K562 (cell line): ENCODE data around the gene UBXN11. TPM values are rescaled to one million over a fixed set of nuclear protein-coding genes. Genes with fewer than 3 reads are reported as not detected.
A peak's percentile ranks its signal among the peaks of the same experiment; 100 is the strongest.

ENCODE experiments used
- ATAC-seq: fragments of 200-7000 bp; cut with Tn5 transposase; 3 replicates; pipeline ENCODE4 v1.9.1; 2020; ENCODE audit warnings: moderate library complexity
- BruUV-seq: library from RNA; stranded (reverse); fragments of 400-500 nt; replicated peaks from 2 replicates; lab custom pipeline; 2021; lab: Mats Ljungman, UMichigan
- CTCF ChIA-PET: fragments of 300-600 bp; formaldehyde crosslinking; extraction: SDS; loops from one replicate; lab custom pipeline; 2021; ENCODE audit warnings: low intra/inter-chr PET ratio; lab: Yijun Ruan, JAX
- POLR2A ChIA-PET: fragments of 300-600, 350-650 bp; sonication (Branson Sonifier 250); formaldehyde crosslinking; extraction: SDS; loops from one replicate; lab custom pipeline; 2021; ENCODE audit warnings: antibody characterized with exemption, inconsistent platforms; lab: Yijun Ruan, JAX
- DNase-seq, 4 experiments: peaks; one replicate each; pipeline versions ENCODE4 v3.0.0 to v3.0.0-alpha.2; 2011 to 2018; ENCODE audit warnings: low spot score in 3 of 4, mixed read lengths in 3 of 4; ENCODE audit errors: extremely low read depth in 1 of 4
- FAIRE-seq: peaks from 2 replicates; lab custom pipeline; 2011; peaks lifted over from hg19 to GRCh38; lab: Jason Lieb, UNC
- H2AFZ ChIP-seq: 2 replicates; pipeline ENCODE4 v1.6.0; 2011; ENCODE audit warnings: low read depth, low read length, control low read depth, inconsistent platforms
- H3K27ac ChIP-seq: fragments of 200-600 bp; 3 replicates; pipeline ENCODE4 v1.8.0; 2011; ENCODE audit warnings: low read depth, mild to moderate bottlenecking, control low read depth, inconsistent platforms, low read length, moderate library complexity, mixed read lengths; ENCODE audit errors: extremely low read depth
- H3K27me3 ChIP-seq, 2 experiments: fragments of 300-600 bp in 1 of 2; 2 replicates in 1 of 2; 3 replicates in 1 of 2; pipeline versions ENCODE4 v1.6.0 to v1.8.0; 2011; ENCODE audit warnings: inconsistent platforms in 2 of 2, low read length in 2 of 2, mild to moderate bottlenecking in 1 of 2, mixed read lengths in 1 of 2, moderate library complexity in 1 of 2; ENCODE audit not compliant: control insufficient read depth in 2 of 2, insufficient read depth in 2 of 2
- H3K36me3 ChIP-seq: fragments of 300-600 bp; 3 replicates; pipeline ENCODE4 v1.8.0; 2011; ENCODE audit warnings: mild to moderate bottlenecking, low read length, inconsistent platforms; ENCODE audit not compliant: control insufficient read depth, insufficient read depth
- H3K4me1 ChIP-seq, 2 experiments: fragments of 200-600 bp in 1 of 2; replicated peaks in 1 of 2; 2 replicates in 1 of 2; 3 replicates in 1 of 2; pipeline versions ENCODE4 v1.5.1 to v1.8.0; 2011; ENCODE audit warnings: inconsistent platforms in 2 of 2, low read length in 2 of 2, mild to moderate bottlenecking in 1 of 2, mixed read lengths in 1 of 2, moderate library complexity in 1 of 2; ENCODE audit not compliant: control insufficient read depth in 2 of 2, insufficient read depth in 2 of 2
- H3K4me2 ChIP-seq: 2 replicates; pipeline ENCODE4 v1.6.1; 2011; ENCODE audit warnings: low read length, control low read depth, inconsistent platforms, mixed read lengths; ENCODE audit not compliant: insufficient read depth
- H3K4me3 ChIP-seq: fragments of 200-600 bp; sonication (generic), shearing (Covaris generic); 2 replicates; pipeline ENCODE4 v1.5.1; 2016; ENCODE audit warnings: control low read depth, inconsistent platforms
- H3K79me2 ChIP-seq: fragments of 200-600 bp; 3 replicates; pipeline ENCODE4 v1.8.0; 2011; ENCODE audit warnings: low read length, inconsistent platforms; ENCODE audit not compliant: control insufficient read depth, insufficient read depth
- H3K9ac ChIP-seq, 2 experiments: 2 replicates each; pipeline versions ENCODE4 v1.6.0 to v1.6.1; 2011; ENCODE audit warnings: low read depth in 2 of 2, low read length in 2 of 2, control low read depth in 1 of 2, inconsistent platforms in 1 of 2, mild to moderate bottlenecking in 1 of 2, mixed read lengths in 1 of 2; ENCODE audit not compliant: insufficient read depth in 1 of 2
- H3K9me1 ChIP-seq: one replicate; pipeline ENCODE4 v1.6.0; 2011; ENCODE audit warnings: inconsistent platforms, mild to moderate bottlenecking, low read length, moderate library complexity; ENCODE audit not compliant: control insufficient read depth, insufficient read depth
- H3K9me3 ChIP-seq: replicated peaks from 2 replicates; pipeline ENCODE4 v1.5.1; 2011; ENCODE audit warnings: low read depth, low read length, inconsistent platforms; ENCODE audit not compliant: control insufficient read depth, insufficient read depth
- H4K20me1 ChIP-seq: replicated peaks from 2 replicates; pipeline ENCODE4 v1.6.1; 2011; ENCODE audit warnings: low read length, inconsistent platforms, mixed read lengths; ENCODE audit not compliant: control insufficient read depth, insufficient read depth
- CBFB ChIP-seq: sonication (generic); formaldehyde crosslinking; IDR thresholded peaks from 2 replicates; pipeline ENCODE4 v1.4.0; 2020; ENCODE audit warnings: mild to moderate bottlenecking, missing genetic modification reagents
- CTBP1 ChIP-seq: fragments of 450-650 bp; IDR thresholded peaks from 2 replicates; pipeline ENCODE4 v1.6.1; 2016; ENCODE audit warnings: borderline replicate concordance
- EP400 ChIP-seq: fragments of 450-650 bp; IDR thresholded peaks from 2 replicates; pipeline ENCODE4 v1.6.1; 2017; ENCODE audit warnings: antibody characterized with exemption, mild to moderate bottlenecking, moderate library complexity
- HNRNPK ChIP-seq: fragments of 200-400 bp; formaldehyde crosslinking; IDR thresholded peaks from one replicate; pipeline ENCODE4 v1.6.1; 2018; ENCODE audit warnings: mild to moderate bottlenecking, low read depth, low read length; ENCODE audit not compliant: poor library complexity, severe bottlenecking
- IRF2 ChIP-seq: sonication (generic); formaldehyde crosslinking; IDR thresholded peaks from 2 replicates; pipeline ENCODE4 v1.8.1; 2022; ENCODE audit warnings: mild to moderate bottlenecking, missing genetic modification reagents
- LARP7 ChIP-seq: fragments of 450-650 bp; IDR thresholded peaks from 2 replicates; pipeline ENCODE4 v1.6.1; 2016
- NFE2 ChIP-seq: IDR thresholded peaks from 2 replicates; pipeline ENCODE4 v1.6.1; 2014; ENCODE audit warnings: antibody characterized with exemption, low read depth
- SETDB1 ChIP-seq: IDR thresholded peaks from one replicate; pipeline ENCODE4 v1.6.1; 2012; ENCODE audit warnings: low read length, control low read depth, inconsistent platforms
- ZBTB43 ChIP-seq: sonication (generic); formaldehyde crosslinking; IDR thresholded peaks from 2 replicates; pipeline ENCODE4 v1.8.0; 2023; ENCODE audit warnings: mild to moderate bottlenecking, missing genetic modification reagents
- ZC3H8 ChIP-seq: fragments of 450-650 bp; IDR thresholded peaks from 2 replicates; pipeline ENCODE4 v1.6.1; 2017
- ZFX ChIP-seq: sonication (generic); formaldehyde crosslinking; IDR thresholded peaks from 2 replicates; pipeline ENCODE4 v1.8.0; 2022; ENCODE audit warnings: mild to moderate bottlenecking, missing genetic modification reagents, moderate library complexity
- ZNF785 ChIP-seq: fragments of 250-450 bp; sonication (Bioruptor Pico); IDR thresholded peaks from 2 replicates; pipeline ENCODE4 v1.4.0; 2020; ENCODE audit warnings: mild to moderate bottlenecking
- WGBS: fragments of 100-300 bp; shearing (Covaris generic); methylation state at CpG from one replicate; pipeline ENCODE4 v1.1.6; 2016; ENCODE audit warnings: low coverage, mixed read lengths; ENCODE audit not compliant: insufficient coverage; ENCODE audit errors: missing lambda C conversion rate; 5-methylcytosine and 5-hydroxymethylcytosine counted together
- in situ Hi-C: fragments of 300-500 bp; cut with MboI; formaldehyde crosslinking; loops from 4 replicates; pipeline ENCODE4 v1.15.0; 2018; ENCODE audit warnings: inconsistent platforms, mixed read lengths
- intact Hi-C: fragments of 100-400 bp; cut with micrococcal nuclease; formaldehyde crosslinking; loops from 2 replicates; pipeline ENCODE4 v1.14.2; 2022
- polyA plus RNA-seq, 8 experiments: library from polyadenylated mRNA; depleted of rRNA in 4 of 8; stranded (reverse) in 5 of 8; unstranded in 3 of 8; fragments of >200 nt; fragmentation: Nextera tagmentation in 2 of 8; fragmentation: Illumina TruSeq in 1 of 8; extraction: Ambion mirVana in 2 of 8; extraction: Trizol in 1 of 8; gene quantifications; 2 replicates each; pipeline versions ENCODE4 v1.2.1 to v1.2.3, GENCODE V29; 2011 to 2014; ENCODE audit warnings: inconsistent platforms in 1 of 8, missing spikeins in 1 of 8
- total RNA-seq, 7 experiments: library from RNA; depleted of rRNA in 6 of 7; stranded (reverse); fragments of >200 nt in 6 of 7; fragmentation: Illumina TruSeq in 2 of 7; extraction: Trizol in 2 of 7; gene quantifications; 2 replicates each; pipeline versions ENCODE4 v1.2.1 to v1.2.3, GENCODE V29; 2011 to 2021; ENCODE audit warnings: low replicate concordance in 1 of 7
- TF ChIP-seq, protein P1 (sequence below), 3 experiments: fragments of 200-800 bp in 1 of 3; fragments of 250-450 bp in 1 of 3; fragments of 450-650 bp in 1 of 3; sonication (Bioruptor Pico) in 1 of 3; sonication (Bioruptor generic) in 1 of 3; formaldehyde crosslinking in 1 of 3; IDR thresholded peaks; 2 replicates each; pipeline versions ENCODE4 v1.6.1 to v1.8.0; 2016 to 2022; ENCODE audit warnings: mild to moderate bottlenecking in 2 of 3, missing genetic modification characterization in 2 of 3, missing compliant biosample characterization in 1 of 3, moderate library complexity in 1 of 3

The UBXN11 gene
- total and polyA plus RNA-seq, 9 of the 15 experiments (the other 6 are each of a cell fraction or from before 2014, with no cell fraction given) = 0.48 to 34.3 (median 11.3) TPM

GRCh38 chr1:26280333-26281042, 25.9 kb downstream of the UBXN11 start (continued):
- TF ChIP-seq, protein P1, sequence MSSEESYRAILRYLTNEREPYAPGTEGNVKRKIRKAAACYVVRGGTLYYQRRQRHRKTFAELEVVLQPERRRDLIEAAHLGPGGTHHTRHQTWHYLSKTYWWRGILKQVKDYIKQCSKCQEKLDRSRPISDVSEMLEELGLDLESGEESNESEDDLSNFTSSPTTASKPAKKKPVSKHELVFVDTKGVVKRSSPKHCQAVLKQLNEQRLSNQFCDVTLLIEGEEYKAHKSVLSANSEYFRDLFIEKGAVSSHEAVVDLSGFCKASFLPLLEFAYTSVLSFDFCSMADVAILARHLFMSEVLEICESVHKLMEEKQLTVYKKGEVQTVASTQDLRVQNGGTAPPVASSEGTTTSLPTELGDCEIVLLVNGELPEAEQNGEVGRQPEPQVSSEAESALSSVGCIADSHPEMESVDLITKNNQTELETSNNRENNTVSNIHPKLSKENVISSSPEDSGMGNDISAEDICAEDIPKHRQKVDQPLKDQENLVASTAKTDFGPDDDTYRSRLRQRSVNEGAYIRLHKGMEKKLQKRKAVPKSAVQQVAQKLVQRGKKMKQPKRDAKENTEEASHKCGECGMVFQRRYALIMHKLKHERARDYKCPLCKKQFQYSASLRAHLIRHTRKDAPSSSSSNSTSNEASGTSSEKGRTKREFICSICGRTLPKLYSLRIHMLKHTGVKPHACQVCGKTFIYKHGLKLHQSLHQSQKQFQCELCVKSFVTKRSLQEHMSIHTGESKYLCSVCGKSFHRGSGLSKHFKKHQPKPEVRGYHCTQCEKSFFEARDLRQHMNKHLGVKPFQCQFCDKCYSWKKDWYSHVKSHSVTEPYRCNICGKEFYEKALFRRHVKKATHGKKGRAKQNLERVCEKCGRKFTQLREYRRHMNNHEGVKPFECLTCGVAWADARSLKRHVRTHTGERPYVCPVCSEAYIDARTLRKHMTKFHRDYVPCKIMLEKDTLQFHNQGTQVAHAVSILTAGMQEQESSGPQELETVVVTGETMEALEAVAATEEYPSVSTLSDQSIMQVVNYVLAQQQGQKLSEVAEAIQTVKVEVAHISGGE (CRISPR knock-in tag; IDR thresholded peaks at IDR 0.05) = no peak

DNA sequence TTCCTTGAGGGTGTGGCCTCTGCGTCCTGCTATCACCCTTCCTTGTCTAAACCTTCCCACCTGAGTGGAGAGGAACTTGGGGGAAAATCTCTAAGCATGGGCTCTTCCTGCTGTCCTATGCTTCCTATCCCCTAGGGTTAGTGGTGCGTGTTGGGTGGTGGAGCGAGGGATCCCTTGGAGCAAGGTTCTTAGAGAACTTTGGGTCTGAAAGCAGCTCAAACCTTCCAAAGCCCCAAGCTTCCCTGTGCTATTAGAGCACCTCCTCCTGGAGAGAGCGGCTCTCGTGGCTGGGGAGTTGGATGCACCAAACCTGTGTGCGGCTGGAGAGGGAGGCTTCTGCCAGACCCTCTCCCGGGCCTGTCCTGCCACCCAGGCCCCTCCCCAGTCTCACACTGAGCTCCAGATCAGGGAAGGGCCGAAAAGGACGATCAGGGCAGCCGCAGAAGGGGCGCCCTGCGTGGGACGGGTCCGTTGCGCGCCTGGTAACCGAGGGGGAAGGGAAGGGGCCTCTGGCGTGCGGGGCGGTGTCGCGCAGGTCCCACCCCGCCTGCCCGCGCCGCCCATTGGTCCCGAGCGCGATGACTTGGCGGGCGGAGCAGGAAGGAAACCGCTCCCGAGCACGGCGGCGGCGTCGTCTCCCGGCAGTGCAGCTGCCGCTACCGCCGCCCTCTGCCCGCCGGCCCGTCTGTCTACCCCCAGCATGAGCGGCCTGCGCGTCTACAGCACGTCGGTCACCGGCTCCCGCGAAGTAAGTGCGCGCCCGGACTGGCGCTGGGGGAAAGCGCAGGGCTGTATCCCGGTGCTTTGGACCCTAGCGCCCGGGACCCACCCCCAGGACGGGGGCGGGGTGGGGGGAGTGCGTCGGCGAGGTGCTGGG, 26.7 kb downstream of the UBXN11 start, which contains the start of gene SH3BGRL3:
Gene SH3BGRL3 (plus strand): TSS at position 631 of the 877 bp plus-strand sequence. CDS start 70 bp downstream, at position 701.
- Histone ChIP-seq H3K79me2 (peaks cover 24% of the 10 kb centered on the region; the same call in 2 of the 3 replicates), H3K4me2 (peak within 1 kb of the TSS; percentile 85), H2AFZ (peak within 1 kb of the TSS; percentile 71), H3K9ac (peak within 1 kb of the TSS; percentile 62 to 92), H3K9me1 (peaks cover 5% of the 10 kb centered on the region), H3K27me3 (no peaks in the 10 kb centered on the region), H3K4me1 (peaks cover 81 to 83% of the 10 kb centered on the region in 2 experiments), H3K36me3 (peaks cover 81% of the 10 kb centered on the region), H3K4me3 (peak within 1 kb of the TSS; percentile 47), H3K9me3 (no peaks in the 10 kb centered on the region), H4K20me1 (0 out of 2 replicates have a peak, but pooled peaks cover 4% of the 10 kb centered on the region), H3K27ac (peak within 1 kb of the TSS; percentile 81)
- FAIRE-seq (peak; percentile 79), ATAC-seq (peak; percentile 87), DNase-seq (peak; percentile 93 to 96 (median 96))
- intact Hi-C loops (no loop called here), in situ Hi-C loops (loop anchor here (5.0 kb wide), 1 partner anchor 113 kb away; no protein-coding TSS in a partner anchor)
- BruUV-seq = TSS peak; percentile 24
- ChIA-PET CTCF (interaction anchor here (0.6 to 1.5 kb wide), 3 partner anchors 9 to 136 kb away, joined by 3 read pairs; no protein-coding TSS in a partner anchor), POLR2A (interaction anchor here (0.6 to 3.6 kb wide), 14 partner anchors 9 to 1278 kb away, joined by 3 to 12 read pairs (median 3); partner anchors contain the start of genes CEP85 and ZNF593)
- 1% methylated on average over 52 of the region's 66 CpGs for WGBS
- TF ChIP-seq CTBP1 (peak; percentile 94), ZFX (CRISPR knock-in tag) (peak; percentile 71), CBFB (no peak), LARP7 (no peak), ZNF785 (CRISPR knock-in tag) (peak; percentile 82), EP400 (peak; percentile 63; the same call in 1 of the 2 replicates), IRF2 (CRISPR knock-in tag) (no peak), HNRNPK (peak; percentile 76), SETDB1 (no peak), NFE2 (peak; percentile 68), ZBTB43 (no peak; the same call in 1 of the 2 replicates), ZC3H8 (no peak)
